ENCODE measurements around the gene FBXL15. TPM values are rescaled to one million over a fixed set of nuclear protein-coding genes. Genes with fewer than 3 reads are reported as not detected.

The FBXL15 gene
- total RNA-seq, 1 donor from 2014 or later: 27.7 TPM

DNA sequence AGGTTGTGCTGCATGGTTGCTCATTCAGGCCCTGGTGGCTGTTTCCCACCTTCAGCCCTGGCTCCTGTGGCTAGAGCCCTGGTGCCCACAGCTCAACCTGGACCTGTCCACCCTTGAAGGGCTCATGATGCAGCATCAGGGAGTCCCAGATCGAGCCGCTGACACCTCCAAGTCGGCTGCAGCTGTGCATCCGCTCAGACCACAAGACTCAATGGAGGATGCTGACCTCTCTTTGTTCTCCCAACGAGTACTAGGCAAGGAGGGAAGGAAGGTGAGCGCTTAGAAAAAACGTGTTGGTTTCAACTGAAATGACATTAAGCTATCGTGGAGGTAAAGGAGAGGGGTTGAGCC, 40.2 kb downstream of the FBXL15 start:
- no peak for DNase-seq (ENCODE audit: extremely low spot score in 2 of 2)
- Histone ChIP-seq H3K27me3 (no peaks in the 10 kb centered on the region), H3K4me1 (peaks cover 7% of the 10 kb centered on the region), H3K9me3 (no peaks in the 10 kb centered on the region), H3K27ac (no peak overlapping the region), H3K36me3 (no peaks in the 10 kb centered on the region), H3K4me3 (peak overlapping the region; percentile 47 to 66)
- TF ChIP-seq POLR2AphosphoS5 (IDR thresholded peaks at IDR 0.05; ENCODE audit: insufficient read depth in 1 of 2, low read depth in 1 of 2): no peak
- TF ChIP-seq, protein P1, sequence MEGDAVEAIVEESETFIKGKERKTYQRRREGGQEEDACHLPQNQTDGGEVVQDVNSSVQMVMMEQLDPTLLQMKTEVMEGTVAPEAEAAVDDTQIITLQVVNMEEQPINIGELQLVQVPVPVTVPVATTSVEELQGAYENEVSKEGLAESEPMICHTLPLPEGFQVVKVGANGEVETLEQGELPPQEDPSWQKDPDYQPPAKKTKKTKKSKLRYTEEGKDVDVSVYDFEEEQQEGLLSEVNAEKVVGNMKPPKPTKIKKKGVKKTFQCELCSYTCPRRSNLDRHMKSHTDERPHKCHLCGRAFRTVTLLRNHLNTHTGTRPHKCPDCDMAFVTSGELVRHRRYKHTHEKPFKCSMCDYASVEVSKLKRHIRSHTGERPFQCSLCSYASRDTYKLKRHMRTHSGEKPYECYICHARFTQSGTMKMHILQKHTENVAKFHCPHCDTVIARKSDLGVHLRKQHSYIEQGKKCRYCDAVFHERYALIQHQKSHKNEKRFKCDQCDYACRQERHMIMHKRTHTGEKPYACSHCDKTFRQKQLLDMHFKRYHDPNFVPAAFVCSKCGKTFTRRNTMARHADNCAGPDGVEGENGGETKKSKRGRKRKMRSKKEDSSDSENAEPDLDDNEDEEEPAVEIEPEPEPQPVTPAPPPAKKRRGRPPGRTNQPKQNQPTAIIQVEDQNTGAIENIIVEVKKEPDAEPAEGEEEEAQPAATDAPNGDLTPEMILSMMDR (IDR thresholded peaks at IDR 0.05): no peak
- no peak for TF ChIP-seq POLR2A (IDR thresholded peaks at IDR 0.05)
- intact Hi-C loops (cut with DNase I): no loop called here

DNA sequence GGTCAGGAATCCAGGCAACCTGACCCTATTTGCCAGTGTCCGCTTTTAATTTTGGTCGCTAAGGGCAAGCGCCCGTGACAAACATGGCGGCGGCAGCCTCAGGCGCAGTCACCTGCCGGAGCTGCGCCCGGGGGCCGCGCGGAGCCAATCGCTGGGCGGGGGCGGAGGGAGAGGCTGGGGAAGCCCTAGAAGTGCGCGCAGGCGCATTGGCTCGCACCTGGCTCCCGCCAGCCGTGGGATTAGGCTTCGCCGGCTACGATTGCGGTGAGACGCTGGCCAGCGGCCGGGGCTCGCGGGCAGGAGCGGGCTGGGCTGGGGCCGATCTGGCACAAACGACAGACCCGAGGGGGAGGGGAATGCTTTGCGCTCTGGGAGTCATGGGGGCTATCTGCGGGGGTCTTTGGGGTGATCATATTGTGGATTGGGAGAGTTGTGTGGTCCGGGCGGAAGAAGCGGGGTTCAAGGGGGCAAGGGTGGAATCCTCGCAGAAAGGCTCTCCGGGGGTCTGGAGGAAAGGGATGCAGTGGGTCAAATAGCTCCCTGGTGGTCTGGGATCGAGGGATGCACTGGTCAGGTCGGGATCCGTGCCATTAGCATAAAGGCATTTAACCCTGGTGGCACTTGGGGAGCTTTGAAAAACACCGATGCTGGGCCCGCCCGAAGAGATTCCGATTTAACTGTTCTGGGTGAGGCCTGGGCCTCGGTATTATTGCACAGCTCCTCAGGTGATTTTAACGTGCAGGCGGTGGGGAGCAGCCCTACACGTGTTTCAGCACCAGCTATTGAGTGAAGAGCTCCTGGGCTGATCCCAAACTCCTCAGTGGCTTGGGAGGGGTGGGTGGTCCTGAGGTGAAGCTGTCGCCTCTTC, 40.8 kb downstream of the FBXL15 start:
- Histone ChIP-seq H3K27me3 (no peaks in the 10 kb centered on the region), H3K27ac (peak overlapping the region; percentile 40), H3K4me1 (peaks cover 7% of the 10 kb centered on the region), H3K36me3 (no peaks in the 10 kb centered on the region), H3K9me3 (no peaks in the 10 kb centered on the region), H3K4me3 (peak overlapping the region; percentile 47 to 66)
- no peak for DNase-seq (ENCODE audit: extremely low spot score in 2 of 2)
- intact Hi-C loops (cut with DNase I): no loop called here
- TF ChIP-seq POLR2AphosphoS5 (IDR thresholded peaks at IDR 0.05; ENCODE audit: insufficient read depth in 1 of 2, low read depth in 1 of 2): peak; percentile 62 to 90
- no peak for TF ChIP-seq POLR2A (IDR thresholded peaks at IDR 0.05)

DNA sequence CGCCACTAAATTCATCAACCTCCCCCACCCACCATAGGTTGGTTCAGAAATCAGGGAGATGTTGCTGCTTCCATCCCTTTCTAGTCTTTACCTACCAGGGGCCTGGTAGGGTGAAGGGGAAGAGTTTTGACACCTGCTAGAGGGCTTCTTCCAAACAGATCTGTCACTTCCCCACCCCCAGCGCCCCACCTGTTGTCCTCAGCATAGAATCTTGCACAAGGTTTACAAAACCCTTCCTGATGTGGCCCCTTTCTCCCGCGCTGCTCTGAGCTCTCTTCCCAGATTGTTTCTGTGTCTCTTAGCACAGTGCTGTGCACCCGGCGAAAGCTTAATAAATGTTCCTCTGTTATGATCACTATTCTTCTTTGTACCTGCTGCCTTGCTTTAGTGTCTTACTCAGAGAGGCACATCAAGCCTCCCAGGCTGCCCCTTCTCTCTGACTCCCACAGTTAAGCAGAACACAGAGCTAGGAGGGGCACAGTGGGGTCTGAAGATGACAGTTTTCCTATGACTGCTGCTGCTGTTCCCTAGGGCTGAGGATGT, 41.9 kb downstream of the FBXL15 start:
- Histone ChIP-seq H3K9me3 (no peaks in the 10 kb centered on the region), H3K36me3 (no peaks in the 10 kb centered on the region), H3K27ac (no peak overlapping the region), H3K27me3 (no peaks in the 10 kb centered on the region), H3K4me3 (no peak overlapping the region), H3K4me1 (peaks cover 7% of the 10 kb centered on the region)
- no peak for DNase-seq (ENCODE audit: extremely low spot score in 2 of 2)
- intact Hi-C loops (cut with DNase I): no loop called here
- no peak for TF ChIP-seq POLR2AphosphoS5 (IDR thresholded peaks at IDR 0.05; ENCODE audit: insufficient read depth in 1 of 2, low read depth in 1 of 2)
- TF ChIP-seq POLR2A (IDR thresholded peaks at IDR 0.05): no peak
- TF ChIP-seq, protein P1 (IDR thresholded peaks at IDR 0.05): no peak

DNA sequence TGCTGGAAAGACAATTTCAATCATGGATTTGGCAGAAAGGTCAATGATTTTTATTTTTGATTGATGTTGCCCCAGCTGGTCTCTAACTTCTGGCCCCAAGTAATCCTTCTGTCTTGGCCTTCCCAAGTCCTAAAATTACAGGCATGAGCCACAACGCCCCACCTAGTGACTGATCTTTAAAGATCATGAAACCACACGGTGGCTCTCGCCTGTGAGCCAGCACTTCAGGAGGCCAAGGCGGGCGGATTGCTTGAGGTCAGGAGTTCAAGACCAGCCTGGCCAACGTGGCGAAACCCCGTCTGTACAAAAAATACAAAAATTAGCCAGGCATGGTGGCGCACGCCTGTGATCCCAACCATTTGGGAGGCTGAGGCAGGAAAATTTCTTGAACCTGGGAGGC, 43.3 kb downstream of the FBXL15 start:
- intact Hi-C loops (cut with DNase I): no loop called here

DNA sequence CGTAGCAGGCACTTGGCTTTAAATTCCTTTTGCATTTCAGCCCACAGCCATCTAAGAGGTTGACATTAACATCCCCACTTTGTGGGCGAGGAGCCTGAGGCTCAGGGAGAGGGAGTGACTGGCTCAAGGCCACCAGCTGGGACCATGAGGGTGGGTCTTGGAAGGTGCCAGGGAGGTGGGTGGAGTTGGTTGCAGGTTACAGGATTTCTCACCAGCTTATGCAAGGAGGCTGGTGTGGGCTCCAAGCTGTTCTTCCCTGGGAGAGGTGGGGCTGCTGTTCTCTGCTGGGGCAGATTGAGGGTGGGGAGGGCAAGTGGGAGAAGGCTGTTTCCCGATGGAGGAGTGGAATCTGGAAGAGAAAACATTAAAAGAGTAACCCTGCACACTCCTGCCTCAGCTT, 44.8 kb downstream of the FBXL15 start:
- Histone ChIP-seq H3K4me3 (no peak overlapping the region), H3K27me3 (no peaks in the 10 kb centered on the region), H3K36me3 (no peaks in the 10 kb centered on the region), H3K9me3 (no peaks in the 10 kb centered on the region), H3K4me1 (peaks cover 7% of the 10 kb centered on the region), H3K27ac (no peak overlapping the region)
- TF ChIP-seq POLR2A (IDR thresholded peaks at IDR 0.05): no peak
- no peak for TF ChIP-seq POLR2AphosphoS5 (IDR thresholded peaks at IDR 0.05; ENCODE audit: insufficient read depth in 1 of 2, low read depth in 1 of 2)
- TF ChIP-seq, protein P1 (IDR thresholded peaks at IDR 0.05): no peak
- no peak for DNase-seq (ENCODE audit: extremely low spot score in 2 of 2)
- intact Hi-C loops (cut with DNase I): no loop called here

More for the DNA sequence above, 43.3 kb downstream of the FBXL15 start:
- Histone ChIP-seq H3K27me3 (no peaks in the 10 kb centered on the region), H3K4me3 (no peak overlapping the region), H3K4me1 (peaks cover 7% of the 10 kb centered on the region), H3K9me3 (no peaks in the 10 kb centered on the region), H3K36me3 (no peaks in the 10 kb centered on the region), H3K27ac (no peak overlapping the region)
- DNase-seq (ENCODE audit: extremely low spot score in 2 of 2): no peak
- TF ChIP-seq POLR2A (IDR thresholded peaks at IDR 0.05) (no peak), POLR2AphosphoS5 (IDR thresholded peaks at IDR 0.05; ENCODE audit: insufficient read depth in 1 of 2, low read depth in 1 of 2) (no peak)
- TF ChIP-seq, protein P1 (IDR thresholded peaks at IDR 0.05): no peak
